OCI-LY3 (cell line): ENCODE measurements around the gene SATB2.

Experiments
- H2AFZ ChIP-seq: fragments of 200-600, 300-600 bp; shearing (Covaris generic); 2 replicates; pipeline ENCODE4 v1.6.0; 2014; ENCODE audit warnings: antibody characterized with exemption, low read depth, low read length
- H3K27ac ChIP-seq: fragments of 200-600, 300-600 bp; sonication (generic); 2 replicates; pipeline ENCODE4 v1.5.1; 2014; ENCODE audit warnings: mild to moderate bottlenecking, low read length, moderate library complexity, mixed read lengths
- H3K27me3 ChIP-seq: fragments of 200-600, 300-600 bp; sonication (generic); 2 replicates; pipeline ENCODE4 v1.6.1; 2014; ENCODE audit warnings: low read depth, low read length, mixed read lengths
- H3K36me3 ChIP-seq: fragments of 200-600, 300-600 bp; sonication (generic); replicated peaks from 2 replicates; pipeline ENCODE3; 2014; ENCODE audit warnings: low read depth, low read length, mixed read lengths
- H3K4me1 ChIP-seq: fragments of 300-600, 200-600 bp; sonication (generic); 2 replicates; pipeline ENCODE4 v1.6.1; 2014; ENCODE audit warnings: low read length, mixed read lengths
- H3K4me2 ChIP-seq: fragments of 200-600, 300-600 bp; sonication (generic); 2 replicates; pipeline ENCODE4 v1.6.1; 2014; ENCODE audit warnings: low read length, mixed read lengths
- H3K4me3 ChIP-seq: fragments of 300-600, 200-600 bp; sonication (generic); 2 replicates; pipeline ENCODE4 v1.5.1; 2014; ENCODE audit warnings: antibody characterized with exemption, mild to moderate bottlenecking, low read length, moderate library complexity
- H3K79me2 ChIP-seq: fragments of 300-600, 200-600 bp; shearing (Covaris generic); 2 replicates; pipeline ENCODE4 v1.6.1; 2014; ENCODE audit warnings: mild to moderate bottlenecking, low read length, mixed read lengths
- H3K9ac ChIP-seq: fragments of 300-600, 200-600 bp; shearing (Covaris generic); 2 replicates; pipeline ENCODE4 v1.6.0; 2014; ENCODE audit warnings: mild to moderate bottlenecking, low read length, moderate library complexity
- H3K9me3 ChIP-seq: fragments of 200-600, 300-600 bp; shearing (Covaris generic); 2 replicates; pipeline ENCODE4 v1.6.1; 2014; ENCODE audit warnings: low read length, mixed read lengths; ENCODE audit not compliant: insufficient read depth
- H4K20me1 ChIP-seq: fragments of 200-600, 300-600 bp; sonication (generic); 2 replicates; pipeline ENCODE4 v1.6.1; 2016; ENCODE audit warnings: low read length, mixed read lengths; ENCODE audit not compliant: insufficient read depth
- CTCF ChIP-seq: fragments of 200-600, 300-600 bp; sonication (generic); IDR thresholded peaks from 2 replicates; pipeline ENCODE4 v1.5.1; 2014; ENCODE audit warnings: antibody characterized with exemption, low read length, low read depth
- EZH2phosphoT487 ChIP-seq: fragments of 200-600 bp; shearing (Covaris generic); IDR thresholded peaks from 2 replicates; pipeline ENCODE4 v1.6.1; 2018; ENCODE audit warnings: antibody characterized with exemption, mixed run types, low read depth

SATB2 gene

GRCh38 chr2:199382091-199382490, 75.6 kb downstream of the SATB2 start:
- Histone ChIP-seq H3K4me1 (no peaks in the 10 kb centered on the region), H3K27me3 (no peaks in the 10 kb centered on the region), H3K27ac (no peak overlapping the region), H3K79me2 (no peaks in the 10 kb centered on the region), H2AFZ (no peak overlapping the region), H3K4me3 (no peak overlapping the region), H3K9ac (no peak overlapping the region), H3K36me3 (peaks cover 3% of the 10 kb centered on the region), H4K20me1 (no peaks in the 10 kb centered on the region), H3K9me3 (no peaks in the 10 kb centered on the region), H3K4me2 (no peak overlapping the region)
- no peak for TF ChIP-seq EZH2phosphoT487
- no peak for TF ChIP-seq CTCF

DNA sequence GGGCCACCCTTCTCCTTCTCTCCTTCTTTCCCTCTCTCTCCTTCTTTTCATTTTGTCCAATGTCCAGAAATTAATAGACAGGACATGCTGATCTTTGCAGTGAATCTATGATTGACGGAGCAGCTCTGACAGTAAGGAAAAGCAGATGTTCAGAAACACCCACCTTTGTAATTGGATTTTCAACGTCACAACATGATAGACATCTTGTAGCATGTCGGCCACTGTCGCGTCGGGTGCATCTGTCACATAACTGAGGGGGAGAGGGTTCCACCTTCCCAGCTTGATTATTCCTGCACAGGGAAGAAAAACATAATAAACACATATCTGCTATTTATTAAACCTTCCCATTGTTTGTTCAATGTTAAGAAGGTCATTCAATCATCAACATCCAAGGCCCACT, 76.2 kb downstream of the SATB2 start:
- no peak overlapping the region for H3K4me2 ChIP-seq
- H4K20me1 ChIP-seq, result no peaks in the 10 kb centered on the region
- TF ChIP-seq CTCF (no peak), EZH2phosphoT487 (no peak)
- H3K9ac ChIP-seq, result no peak overlapping the region
- H3K27ac ChIP-seq, result no peak overlapping the region
- no peaks in the 10 kb centered on the region for H3K27me3 ChIP-seq
- H3K79me2 ChIP-seq, result no peaks in the 10 kb centered on the region
- no peak overlapping the region for H3K4me3 ChIP-seq
- H3K9me3 ChIP-seq, result no peaks in the 10 kb centered on the region
- no peak overlapping the region for H2AFZ ChIP-seq
- peaks cover 3% of the 10 kb centered on the region for H3K36me3 ChIP-seq
- H3K4me1 ChIP-seq, result no peaks in the 10 kb centered on the region

- no peak overlapping the region for H3K4me2 ChIP-seq
- H3K4me3 ChIP-seq, result no peak overlapping the region
- no peak overlapping the region for H3K27ac ChIP-seq
Measured at GRCh38 chr2:199378948-199379650, 78.6 kb downstream of the SATB2 start.

More at GRCh38 chr2:199378948-199379650, 78.6 kb downstream of the SATB2 start:
- Histone ChIP-seq H3K27me3 (no peaks in the 10 kb centered on the region), H3K79me2 (no peaks in the 10 kb centered on the region), H3K9me3 (no peaks in the 10 kb centered on the region), H4K20me1 (no peaks in the 10 kb centered on the region), H3K36me3 (peaks cover 3% of the 10 kb centered on the region), H2AFZ (no peak overlapping the region), H3K9ac (no peak overlapping the region), H3K4me1 (no peaks in the 10 kb centered on the region)
- TF ChIP-seq EZH2phosphoT487 (no peak), CTCF (no peak)
